Keratinocyte (primary cell): ENCODE measurements around the gene INHBB. TPM values are rescaled to one million over a fixed set of nuclear protein-coding genes. Genes with fewer than 3 reads are reported as not detected.
"Not testable (repeated sequence)": the region's sequence is repeated elsewhere in the genome, so short reads cannot be mapped to it uniquely, and the experiment has no call there.

Experiments used
- DNase-seq: peaks from one replicate; pipeline ENCODE4 v3.0.0-alpha.2; 2011; ENCODE audit warnings: low read depth, missing footprints, low spot score
- FAIRE-seq: peaks from 2 replicates; lab custom pipeline; 2011; peaks lifted over from hg19 to GRCh38; lab: Jason Lieb, UNC
- H2AFZ ChIP-seq: 2 replicates; pipeline ENCODE4 v1.6.0; 2012; ENCODE audit warnings: low read length, control low read depth, inconsistent platforms; ENCODE audit not compliant: control insufficient read depth
- H3K27ac ChIP-seq: 2 replicates; pipeline ENCODE4 v1.5.1; 2011; ENCODE audit warnings: low read length; ENCODE audit not compliant: control insufficient read depth, insufficient read depth
- H3K27me3 ChIP-seq: 3 replicates; pipeline ENCODE4 v1.6.0; 2011; ENCODE audit warnings: low read length; ENCODE audit not compliant: control insufficient read depth, insufficient read depth; ENCODE audit errors: extremely low read depth
- H3K36me3 ChIP-seq, 2 experiments: 2 replicates in 1 of 2; 3 replicates in 1 of 2; pipeline ENCODE4 v1.5.1; 2011; ENCODE audit warnings: low read length in 2 of 2, mild to moderate bottlenecking in 1 of 2; ENCODE audit not compliant: control insufficient read depth in 2 of 2, insufficient read depth in 2 of 2; ENCODE audit errors: extremely low read depth in 1 of 2
- H3K4me1 ChIP-seq: 3 replicates; pipeline ENCODE4 v1.5.1; 2011; ENCODE audit warnings: low read length; ENCODE audit not compliant: control insufficient read depth, insufficient read depth; ENCODE audit errors: extremely low read depth
- H3K4me2 ChIP-seq: 3 replicates; pipeline ENCODE4 v1.6.0; 2011; ENCODE audit warnings: low read depth, low read length; ENCODE audit not compliant: control insufficient read depth, insufficient read depth; ENCODE audit errors: extremely low read depth
- H3K4me3 ChIP-seq, 3 experiments: fragments of 200-600 bp in 1 of 3; sonication (generic) in 1 of 3; 2 replicates in 2 of 3; 3 replicates in 1 of 3; pipeline ENCODE4 v1.5.1; 2011 to 2016; ENCODE audit warnings: low read length in 3 of 3, mild to moderate bottlenecking in 3 of 3, control low read depth in 2 of 3, inconsistent platforms in 1 of 3, low read depth in 1 of 3, mixed read lengths in 1 of 3, mixed run types in 1 of 3, moderate library complexity in 1 of 3; ENCODE audit not compliant: control insufficient read depth in 2 of 3, insufficient read depth in 2 of 3; ENCODE audit errors: extremely low read depth in 1 of 3
- H3K79me2 ChIP-seq: 2 replicates; pipeline ENCODE4 v1.6.0; 2012; ENCODE audit warnings: low read length; ENCODE audit not compliant: control insufficient read depth, insufficient read depth
- H3K9ac ChIP-seq: 3 replicates; pipeline ENCODE4 v1.6.0; 2011; ENCODE audit warnings: low read length; ENCODE audit not compliant: control insufficient read depth, insufficient read depth; ENCODE audit errors: extremely low read depth
- H3K9me1 ChIP-seq: 3 replicates; pipeline ENCODE4 v1.6.0; 2011; ENCODE audit warnings: low read length; ENCODE audit not compliant: control insufficient read depth, insufficient read depth; ENCODE audit errors: extremely low read depth
- H3K9me3 ChIP-seq: 2 replicates; pipeline ENCODE4 v1.5.1; 2012; ENCODE audit warnings: low read depth, low read length; ENCODE audit not compliant: control insufficient read depth
- H4K20me1 ChIP-seq: 3 replicates; pipeline ENCODE4 v1.6.0; 2011; ENCODE audit warnings: low read length; ENCODE audit not compliant: control insufficient read depth, insufficient read depth; ENCODE audit errors: extremely low read depth
- CTCF ChIP-seq, 3 experiments: IDR thresholded peaks in 1 of 3; conservative IDR thresholded peaks in 1 of 3; optimal IDR thresholded peaks in 1 of 3; 2 replicates in 2 of 3; 3 replicates in 1 of 3; pipeline versions ENCODE3 to v1.5.1; 2011; ENCODE audit warnings: low read length in 3 of 3, mild to moderate bottlenecking in 3 of 3, moderate library complexity in 2 of 3, control low read depth in 1 of 3, inconsistent platforms in 1 of 3; ENCODE audit not compliant: insufficient read depth in 2 of 3; ENCODE audit errors: extremely low read depth in 1 of 3
- EZH2 ChIP-seq: IDR thresholded peaks from one replicate; pipeline ENCODE4 v1.6.1; 2012; ENCODE audit warnings: inconsistent platforms, mild to moderate bottlenecking, low read length, moderate library complexity
- dilution Hi-C: fragments of 300-500 bp; cut with MboI; formaldehyde crosslinking; loops from one replicate; pipeline ENCODE4 v1.7.0; 2020; ENCODE audit warnings: low sequenced_read_pairs; ENCODE audit not compliant: extremely low pct_ligation_motif_present
- polyA plus RNA-seq, 5 experiments: library from polyadenylated mRNA; depleted of rRNA in 3 of 5; stranded (reverse) in 3 of 5; stranded (forward) in 1 of 5; unstranded in 1 of 5; fragments of >200 nt; gene quantifications; 1 replicate in 1 of 5; 2 replicates in 3 of 5; 3 replicates in 1 of 5; pipeline versions ENCODE4 v1.2.1 to v1.2.3, GENCODE V29; 2011 to 2012; ENCODE audit warnings: missing spikeins in 2 of 5, low read depth in 1 of 5, low replicate concordance in 1 of 5

Gene INHBB
- polyA plus RNA-seq, 1 donor (not counting 4 experiments of a cell fraction or from before 2014, with no cell fraction given): not detected

- no peak for TF ChIP-seq CTCF (optimal IDR thresholded peaks at IDR 0.05 in 1 of 3, IDR thresholded peaks at IDR 0.05 in 1 of 3, conservative IDR thresholded peaks at IDR 0.05 in 1 of 3; ENCODE audit: extremely low read depth in 1 of 3, insufficient read depth in 2 of 3, low read length in 3 of 3)
- no peak for TF ChIP-seq EZH2
- FAIRE-seq (no peak), DNase-seq (no peak)
- Histone ChIP-seq H3K4me3 (no peak overlapping the region), H3K27ac (no peak overlapping the region), H2AFZ (no peak overlapping the region), H3K9me1 (no peaks in the 10 kb centered on the region), H3K36me3 (no peaks in the 10 kb centered on the region), H4K20me1 (no peaks in the 10 kb centered on the region), H3K27me3 (peaks cover 18% of the 10 kb centered on the region), H3K9ac (no peak overlapping the region), H3K9me3 (no peaks in the 10 kb centered on the region), H3K4me2 (no peak overlapping the region), H3K4me1 (no peaks in the 10 kb centered on the region), H3K79me2 (no peaks in the 10 kb centered on the region)
- dilution Hi-C loops: no loop called here
These were observed 44.6 kb downstream of the INHBB start for GRCh38 chr2:120390381-120391055.

GRCh38 chr2:120391382-120391781 is 45.4 kb downstream of the INHBB start:
- H3K4me3 ChIP-seq, H3K36me3 ChIP-seq: not testable (repeated sequence)

More at GRCh38 chr2:120391382-120391781, 45.4 kb downstream of the INHBB start:
- peaks cover 24% of the 10 kb centered on the region for H3K27me3 ChIP-seq
- H2AFZ ChIP-seq, H3K27ac ChIP-seq, H3K4me1 ChIP-seq, H3K4me2 ChIP-seq, DNase-seq, H3K79me2 ChIP-seq, dilution Hi-C loops, H3K9ac ChIP-seq, H3K9me1 ChIP-seq, H3K9me3 ChIP-seq, H4K20me1 ChIP-seq: not testable (repeated sequence)
- peak; percentile 87 for FAIRE-seq
